ENCODE data around the gene OPRM1. TPM values are rescaled to one million over a fixed set of nuclear protein-coding genes. Genes with fewer than 3 reads are reported as not detected.
A peak's percentile ranks its signal among the peaks of the same experiment; 100 is the strongest.

OPRM1 gene
- total and polyA plus RNA-seq, 2 of the 8 experiments (the other 6 are each of a cell fraction or from before 2014, with no cell fraction given), result not detected

- Histone ChIP-seq H3K79me2 (ENCODE audit: control insufficient read depth in 1 of 2, insufficient read depth in 2 of 2, low read length in 2 of 2) (no peaks in the 10 kb centered on the region), H3K56ac (replicated peaks; ENCODE audit: insufficient read length, low read depth, low read length) (no peak overlapping the region), H3K9ac (replicated peaks in 1 of 4; ENCODE audit: extremely low read depth in 1 of 4, low read depth in 3 of 4, low read length in 3 of 4) (no peak overlapping the region), H3K79me1 (ENCODE audit: low read depth, low read length) (no peaks in the 10 kb centered on the region), H2AFZ (ENCODE audit: low read length) (no peak overlapping the region), H2BK120ac (replicated peaks; ENCODE audit: low read depth, low read length) (no peak overlapping the region), H3K36me3 (ENCODE audit: control insufficient read depth in 2 of 4, insufficient read depth in 4 of 4, low read length in 3 of 4) (no peaks in the 10 kb centered on the region), H3K23me2 (ENCODE audit: low read depth, low read length) (no peaks in the 10 kb centered on the region; the same call in 1 of the 2 replicates), H3K27ac (ENCODE audit: low read depth, low read length) (no peak overlapping the region), H3K9me3 (ENCODE audit: insufficient read depth in 2 of 2, low read depth in 1 of 2, low read length in 1 of 2) (no peaks in the 10 kb centered on the region), H2BK20ac (ENCODE audit: low read length) (no peak overlapping the region), H3K4me1 (replicated peaks in 1 of 4; ENCODE audit: control insufficient read depth in 3 of 4, insufficient read depth in 4 of 4, low read length in 3 of 4) (peaks cover 0 to 2% (median under 1%) of the 10 kb centered on the region in 4 experiments; a peak in 3 of 7 replicates), H4K91ac (replicated peaks; ENCODE audit: insufficient read length, low read length) (no peak overlapping the region), H2BK12ac (ENCODE audit: low read depth, low read length) (no peak overlapping the region), H3K4me3 (ENCODE audit: extremely low read depth in 1 of 4, insufficient read depth in 2 of 4, low read depth in 3 of 4, low read length in 4 of 4) (no peak overlapping the region), H3K14ac (ENCODE audit: insufficient read length) (no peak overlapping the region), H3K4me2 (ENCODE audit: insufficient read depth in 1 of 2, low read depth in 2 of 2, low read length in 2 of 2) (no peak overlapping the region), H3K18ac (ENCODE audit: extremely low read depth, low read length) (no peak overlapping the region), H4K8ac (ENCODE audit: extremely low read depth, insufficient read depth, low read length) (no peak overlapping the region), H3K4ac (replicated peaks; ENCODE audit: insufficient read length, low read depth, low read length) (no peak overlapping the region), H2AK5ac (ENCODE audit: low read depth, low read length) (no peak overlapping the region), H2BK15ac (ENCODE audit: low read length) (no peak overlapping the region), H4K20me1 (replicated peaks in 1 of 2; ENCODE audit: control insufficient read depth in 1 of 2, insufficient read depth in 2 of 2, low read length in 2 of 2) (no peaks in the 10 kb centered on the region), H4K5ac (ENCODE audit: insufficient read length, low read depth, low read length) (no peak overlapping the region), H2BK5ac (ENCODE audit: low read depth, low read length) (no peak overlapping the region), H3K23ac (ENCODE audit: insufficient read length) (no peak overlapping the region), H3K27me3 (replicated peaks in 1 of 4; ENCODE audit: control insufficient read depth in 3 of 4, extremely low read depth in 1 of 4, insufficient read depth in 3 of 4, low read length in 3 of 4) (no peaks in the 10 kb centered on the region)
- WGBS, 2 experiments (ENCODE audit: extremely low coverage in 1 of 2, insufficient coverage in 1 of 2, insufficient read length in 1 of 2, insufficient replicate concordance in 2 of 2, low coverage in 1 of 2, low lambda C conversion rate in 2 of 2, missing lambda C conversion rate in 1 of 2), result 82% methylated on average over 3 of the region's 3 CpGs; no CpG with 5 or more reads in 1 of the 2 experiments
- ChIA-PET POLR2A (ENCODE audit: partially characterized antibody) (no interaction called here), CTCF (ENCODE audit: partially characterized antibody) (no interaction called here)
- DNase-seq (ENCODE audit: low read depth in 1 of 2, low spot score in 2 of 2) (no peak), FAIRE-seq (no peak)
- TF ChIP-seq MAFK (IDR thresholded peaks at IDR 0.05; ENCODE audit: low read depth, low read length) (peak; percentile 5; the same call in 1 of the 2 replicates), SRF (IDR thresholded peaks at IDR 0.05; ENCODE audit: low read depth, low read length) (no peak), E2F6 (IDR thresholded peaks at IDR 0.05) (no peak), EGR1 (IDR thresholded peaks at IDR 0.05; ENCODE audit: borderline replicate concordance, low read depth, low read length) (no peak), NANOG (IDR thresholded peaks at IDR 0.05; ENCODE audit: insufficient read depth, low read depth, low read length, poor library complexity, severe bottlenecking) (peak; percentile 52), TAF1 (IDR thresholded peaks at IDR 0.05; ENCODE audit: low read depth, low read length) (no peak), SP4 (IDR thresholded peaks at IDR 0.05; ENCODE audit: low read length) (no peak), BACH1 (IDR thresholded peaks at IDR 0.05; ENCODE audit: low read length) (peak; percentile 69; the same call in 1 of the 2 replicates)
Observed at GRCh38 chr6:153994004-153994403, 45.0 kb upstream of the OPRM1 start.

Measured in H1 (cell line).